Measurements from ENCODE around the gene IL10RA.

Gene IL10RA

GRCh38 chr11:117992136-117992535 lies 5.9 kb downstream of the IL10RA start:
- no peak for DNase-seq (ENCODE audit: low spot score)
- TF ChIP-seq, protein P1, sequence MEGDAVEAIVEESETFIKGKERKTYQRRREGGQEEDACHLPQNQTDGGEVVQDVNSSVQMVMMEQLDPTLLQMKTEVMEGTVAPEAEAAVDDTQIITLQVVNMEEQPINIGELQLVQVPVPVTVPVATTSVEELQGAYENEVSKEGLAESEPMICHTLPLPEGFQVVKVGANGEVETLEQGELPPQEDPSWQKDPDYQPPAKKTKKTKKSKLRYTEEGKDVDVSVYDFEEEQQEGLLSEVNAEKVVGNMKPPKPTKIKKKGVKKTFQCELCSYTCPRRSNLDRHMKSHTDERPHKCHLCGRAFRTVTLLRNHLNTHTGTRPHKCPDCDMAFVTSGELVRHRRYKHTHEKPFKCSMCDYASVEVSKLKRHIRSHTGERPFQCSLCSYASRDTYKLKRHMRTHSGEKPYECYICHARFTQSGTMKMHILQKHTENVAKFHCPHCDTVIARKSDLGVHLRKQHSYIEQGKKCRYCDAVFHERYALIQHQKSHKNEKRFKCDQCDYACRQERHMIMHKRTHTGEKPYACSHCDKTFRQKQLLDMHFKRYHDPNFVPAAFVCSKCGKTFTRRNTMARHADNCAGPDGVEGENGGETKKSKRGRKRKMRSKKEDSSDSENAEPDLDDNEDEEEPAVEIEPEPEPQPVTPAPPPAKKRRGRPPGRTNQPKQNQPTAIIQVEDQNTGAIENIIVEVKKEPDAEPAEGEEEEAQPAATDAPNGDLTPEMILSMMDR (IDR thresholded peaks at IDR 0.05; ENCODE audit: borderline replicate concordance, control extremely low read depth, extremely low read depth, insufficient read depth, missing control alignments): no peak
- in situ Hi-C loops (cut with MboI; ENCODE audit: low sequenced_read_pairs, unreplicated experiment): no loop called here

- in situ Hi-C loops (cut with MboI; ENCODE audit: low sequenced_read_pairs, unreplicated experiment): no loop called here
- no peak for DNase-seq (ENCODE audit: low spot score)
- TF ChIP-seq, protein P1 (IDR thresholded peaks at IDR 0.05; ENCODE audit: borderline replicate concordance, control extremely low read depth, extremely low read depth, insufficient read depth, missing control alignments): no peak
Measured at GRCh38 chr11:117992620-117993019, 6.4 kb downstream of the IL10RA start.

GRCh38 chr11:117993988-117994745 lies 8.0 kb downstream of the IL10RA start:
- in situ Hi-C loops (cut with MboI; ENCODE audit: low sequenced_read_pairs, unreplicated experiment): no loop called here
- DNase-seq (ENCODE audit: low spot score): no peak
- TF ChIP-seq, protein P1 (IDR thresholded peaks at IDR 0.05; ENCODE audit: borderline replicate concordance, control extremely low read depth, extremely low read depth, insufficient read depth, missing control alignments): no peak

DNA sequence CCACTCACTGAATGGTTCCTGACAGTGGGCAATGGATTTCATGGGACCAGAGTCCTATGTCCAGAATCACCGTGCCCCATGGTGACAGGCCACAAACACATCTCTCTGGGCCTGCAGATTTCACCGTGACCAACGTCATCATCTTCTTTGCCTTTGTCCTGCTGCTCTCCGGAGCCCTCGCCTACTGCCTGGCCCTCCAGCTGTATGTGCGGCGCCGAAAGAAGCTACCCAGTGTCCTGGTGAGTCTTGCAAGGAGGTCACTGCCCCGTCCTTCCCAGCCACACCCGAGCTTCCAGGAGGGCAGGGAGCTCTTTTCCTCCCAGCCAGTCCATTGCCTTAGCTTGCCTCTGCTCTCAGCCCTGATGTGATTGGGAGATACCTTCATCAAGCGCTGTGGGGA lies 9.3 kb downstream of the IL10RA start:
- no peak for DNase-seq (ENCODE audit: low spot score)
- in situ Hi-C loops (cut with MboI; ENCODE audit: low sequenced_read_pairs, unreplicated experiment): no loop called here
- TF ChIP-seq, protein P1 (IDR thresholded peaks at IDR 0.05; ENCODE audit: borderline replicate concordance, control extremely low read depth, extremely low read depth, insufficient read depth, missing control alignments): no peak

DNA sequence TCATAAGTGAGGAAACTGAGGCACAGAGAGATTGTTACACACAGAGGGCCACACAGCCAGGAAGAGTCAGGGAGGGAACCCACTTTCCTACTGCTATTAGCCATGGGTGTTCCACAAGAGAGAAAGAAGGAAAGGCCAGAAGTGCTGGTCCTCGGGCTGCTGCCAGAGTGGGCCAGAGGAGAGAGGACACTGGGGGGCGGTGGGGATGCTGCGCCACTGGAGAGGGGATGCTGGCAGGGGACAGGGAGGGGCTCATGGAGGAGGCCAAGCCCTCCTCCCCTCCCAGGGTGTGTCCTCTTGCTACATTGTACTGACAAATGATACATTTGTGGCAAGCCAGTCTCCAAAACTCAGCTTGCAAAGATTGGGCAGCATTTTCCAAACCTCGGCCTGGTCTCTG lies 9.9 kb downstream of the IL10RA start:
- TF ChIP-seq, protein P1 (IDR thresholded peaks at IDR 0.05; ENCODE audit: borderline replicate concordance, control extremely low read depth, extremely low read depth, insufficient read depth, missing control alignments): no peak
- in situ Hi-C loops (cut with MboI; ENCODE audit: low sequenced_read_pairs, unreplicated experiment): no loop called here
- no peak for DNase-seq (ENCODE audit: low spot score)

DNA sequence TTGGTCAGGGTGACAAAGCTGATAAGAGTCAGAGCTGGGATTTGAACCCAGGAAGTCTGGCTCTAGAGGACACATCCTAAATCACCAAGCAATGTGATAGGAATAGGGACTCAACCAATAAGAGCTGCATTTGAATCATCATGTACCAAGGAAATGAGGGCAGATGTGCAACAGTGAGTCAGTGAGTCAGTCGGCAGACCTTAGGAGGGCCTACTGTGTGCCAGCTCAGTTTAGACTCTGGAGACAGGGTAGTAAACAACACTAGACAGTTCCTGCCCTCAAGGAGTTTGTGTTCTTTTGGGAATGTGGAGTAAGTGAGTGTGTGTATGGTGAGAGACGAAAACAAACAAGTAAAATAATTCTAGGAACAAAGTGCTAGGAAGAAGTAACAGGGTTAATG lies 11.2 kb downstream of the IL10RA start:
- in situ Hi-C loops (cut with MboI; ENCODE audit: low sequenced_read_pairs, unreplicated experiment): no loop called here
- TF ChIP-seq, protein P1 (IDR thresholded peaks at IDR 0.05; ENCODE audit: borderline replicate concordance, control extremely low read depth, extremely low read depth, insufficient read depth, missing control alignments): no peak
- DNase-seq (ENCODE audit: low spot score): no peak
